Measurements from ENCODE around the gene COG5.

Gene COG5

DNA sequence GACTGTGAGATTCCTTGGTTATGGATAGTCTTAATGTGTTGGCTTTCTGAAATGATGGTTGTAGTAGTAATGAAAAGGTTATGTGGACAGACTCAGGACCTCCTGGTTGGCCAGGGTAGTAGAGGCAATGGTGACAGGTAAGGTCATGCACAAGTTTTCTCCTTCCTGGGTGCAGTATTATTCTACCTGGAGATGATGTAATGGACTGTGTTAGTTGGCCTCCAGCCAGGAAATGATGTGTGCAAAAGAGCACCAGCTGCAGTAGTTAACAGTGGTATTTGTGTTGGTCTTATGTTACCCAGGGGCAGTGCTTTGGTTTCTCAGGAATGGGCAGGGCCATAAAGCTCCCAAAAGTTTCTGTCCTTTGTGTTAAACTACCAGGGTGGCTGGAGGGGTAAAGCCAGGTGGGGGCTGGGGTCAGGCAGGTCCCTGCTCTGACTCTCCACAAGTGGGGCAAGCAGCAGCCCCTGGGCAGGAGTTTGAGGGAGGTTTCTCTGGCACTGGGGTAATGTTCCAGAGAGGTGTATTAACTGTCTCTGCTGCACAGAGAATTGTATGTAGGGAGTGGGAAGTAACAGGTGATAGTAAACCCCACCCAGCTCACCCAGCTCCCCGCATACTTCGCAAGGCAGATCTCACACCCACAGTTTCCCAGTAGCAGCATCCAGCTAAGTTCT, 57.6 kb downstream of the COG5 start:
- no peak for DNase-seq (ENCODE audit: low spot score)

DNA sequence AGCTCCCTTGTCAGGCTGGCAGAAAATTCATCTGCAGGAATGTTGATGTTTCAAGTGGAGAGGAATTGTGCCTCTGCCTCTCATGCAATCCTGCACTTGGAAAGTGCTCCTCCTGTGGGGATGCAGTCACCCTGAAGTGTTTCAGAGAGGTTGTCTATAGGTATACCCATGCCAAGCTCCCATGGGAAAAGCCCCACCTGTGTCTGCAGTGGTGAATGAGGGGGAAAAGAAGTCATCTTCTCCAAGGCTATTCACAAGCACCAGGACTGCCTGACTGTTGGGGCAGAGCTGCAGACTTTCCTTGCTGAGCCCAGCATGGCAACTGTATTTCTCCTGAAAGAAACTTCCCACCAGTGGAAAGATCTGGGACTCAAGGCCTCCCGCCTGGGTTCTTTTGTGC, 58.4 kb downstream of the COG5 start:
- DNase-seq (ENCODE audit: low spot score) = no peak

DNA sequence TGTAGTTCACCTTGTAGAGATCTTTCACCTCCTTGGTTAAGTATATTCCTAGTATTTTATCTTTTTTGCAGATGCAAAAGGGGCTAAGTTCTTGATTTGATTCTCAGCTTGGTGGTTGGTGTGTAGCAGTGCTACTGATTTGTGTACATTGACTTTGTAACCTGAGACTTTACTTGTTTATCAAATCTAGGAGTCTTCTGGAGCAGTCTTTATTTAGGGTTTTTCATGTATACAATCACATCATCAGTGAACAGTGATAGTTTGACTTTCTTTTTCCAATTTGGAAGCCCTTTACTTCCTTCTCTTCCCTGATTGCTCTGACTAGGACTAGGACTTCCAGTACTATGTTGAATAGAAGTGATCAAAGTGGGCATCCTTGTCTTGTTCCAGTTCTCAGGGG, 60.0 kb downstream of the COG5 start:
- no peak for DNase-seq (ENCODE audit: low spot score)

DNA sequence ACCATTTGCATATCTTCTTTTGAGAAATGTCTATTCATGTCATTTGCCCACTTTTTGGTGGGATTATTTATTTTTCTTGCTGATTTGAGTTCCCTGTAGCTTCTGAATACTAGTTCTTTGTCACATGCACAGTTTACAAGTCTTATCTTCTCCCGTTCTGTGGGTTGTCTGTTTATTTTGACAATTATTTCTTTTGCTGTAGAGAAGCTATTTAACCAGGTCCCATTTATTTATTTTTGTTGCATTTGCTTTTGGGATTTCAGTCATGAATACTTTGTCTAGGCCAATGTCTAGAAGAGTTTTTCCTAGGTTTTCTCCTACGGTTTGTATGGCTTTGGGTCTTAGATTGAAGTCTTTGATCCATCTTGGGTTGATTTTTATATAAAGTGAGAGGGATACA, 60.9 kb downstream of the COG5 start:
- DNase-seq (ENCODE audit: low spot score) = no peak

DNA sequence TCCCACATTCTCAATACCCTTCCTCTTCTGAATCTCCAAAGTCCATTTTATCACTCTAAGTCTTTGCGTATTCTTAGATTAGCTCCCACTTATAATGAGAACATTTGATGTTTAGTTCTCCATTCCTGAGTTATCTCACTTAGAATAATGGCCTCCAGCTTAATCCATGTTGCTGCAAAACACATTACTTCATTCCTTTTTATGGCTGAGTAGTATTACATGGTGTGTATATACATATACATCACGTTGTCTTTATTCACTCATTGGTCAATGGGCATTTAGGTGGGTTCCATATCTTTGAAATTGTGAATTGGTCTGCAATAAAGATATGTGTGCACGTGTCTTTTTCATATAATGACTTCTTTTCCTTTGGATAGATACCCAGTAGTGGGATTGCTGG, 61.6 kb downstream of the COG5 start:
- no peak for DNase-seq (ENCODE audit: low spot score)

DNA sequence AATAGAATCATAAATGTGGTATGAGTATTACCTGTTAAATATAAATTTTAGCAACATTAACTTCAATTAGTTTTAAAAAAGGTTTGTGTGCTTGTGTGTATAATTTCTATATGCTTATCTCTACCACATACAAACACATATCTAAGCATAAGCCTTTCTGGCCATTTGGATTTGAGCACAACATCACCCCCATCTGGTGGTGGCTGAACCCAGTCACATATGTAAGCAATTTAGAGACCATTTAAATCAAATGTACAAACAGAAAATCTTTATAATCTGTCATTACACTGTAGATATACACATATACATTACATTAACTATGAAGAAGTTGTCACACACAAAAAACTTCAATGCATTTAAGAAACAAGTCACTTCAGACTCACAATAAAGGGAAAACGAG, 62.1 kb downstream of the COG5 start:
- peak; percentile 16 for DNase-seq (ENCODE audit: low spot score)

DNA sequence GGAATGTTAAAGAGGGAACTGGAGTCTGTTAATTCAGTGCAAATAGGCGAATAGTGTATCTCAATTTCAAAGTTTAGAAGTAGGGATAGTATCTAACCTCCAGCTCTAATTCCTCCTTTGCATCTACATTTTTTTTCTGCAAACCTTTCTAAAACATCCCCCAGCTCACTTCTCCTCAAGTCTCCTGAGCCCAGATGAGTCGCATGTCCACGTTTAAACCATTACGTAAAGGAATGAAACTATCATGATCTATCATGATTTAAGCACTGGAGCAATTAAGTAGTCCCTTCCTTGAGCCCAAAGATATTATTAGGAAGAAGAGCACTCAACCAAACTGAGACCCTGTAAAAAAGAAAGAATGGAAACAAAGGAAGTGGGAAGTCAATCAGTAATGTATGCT, 64.0 kb downstream of the COG5 start:
- peak; percentile 18 for DNase-seq (ENCODE audit: low spot score)

DNA sequence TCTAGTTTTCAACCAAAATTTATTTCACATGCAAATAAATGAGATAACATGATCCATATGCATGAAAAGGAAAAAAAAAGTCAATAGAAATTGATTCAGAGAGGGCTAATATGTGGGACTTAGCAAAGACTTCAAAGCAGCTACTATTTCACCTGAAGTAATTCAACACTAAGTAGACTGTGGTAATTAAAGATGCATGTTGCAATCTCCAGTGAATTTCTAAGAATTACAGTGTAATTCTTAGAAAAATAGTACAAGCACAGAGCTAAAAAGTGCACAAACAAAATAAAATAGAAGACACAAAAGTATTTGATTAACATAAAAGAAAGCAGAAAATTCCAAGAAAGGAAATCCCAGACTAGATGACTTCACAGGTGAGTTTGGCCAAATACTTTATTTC, 68.2 kb downstream of the COG5 start:
- no peak for DNase-seq (ENCODE audit: low spot score)

DNA sequence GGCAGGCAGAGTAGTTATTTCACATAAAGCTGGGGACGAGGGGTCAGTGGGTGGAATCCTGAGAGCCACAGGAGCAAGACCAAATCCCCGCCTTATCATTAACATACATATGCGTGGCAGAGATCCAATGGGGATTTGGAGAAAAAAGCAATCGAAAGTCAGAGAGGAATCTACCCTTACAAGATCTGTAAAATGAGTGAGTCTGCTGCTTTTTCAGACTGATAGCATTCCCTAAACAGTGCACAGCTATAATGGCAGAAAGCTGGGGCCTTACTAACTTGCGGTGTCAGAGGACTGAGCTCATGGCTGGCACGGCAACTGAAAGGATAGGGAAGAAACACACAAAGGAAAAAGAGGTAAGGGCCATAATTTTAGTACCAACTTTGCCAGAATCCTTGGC, 68.8 kb downstream of the COG5 start:
- no peak for DNase-seq (ENCODE audit: low spot score)

DNA sequence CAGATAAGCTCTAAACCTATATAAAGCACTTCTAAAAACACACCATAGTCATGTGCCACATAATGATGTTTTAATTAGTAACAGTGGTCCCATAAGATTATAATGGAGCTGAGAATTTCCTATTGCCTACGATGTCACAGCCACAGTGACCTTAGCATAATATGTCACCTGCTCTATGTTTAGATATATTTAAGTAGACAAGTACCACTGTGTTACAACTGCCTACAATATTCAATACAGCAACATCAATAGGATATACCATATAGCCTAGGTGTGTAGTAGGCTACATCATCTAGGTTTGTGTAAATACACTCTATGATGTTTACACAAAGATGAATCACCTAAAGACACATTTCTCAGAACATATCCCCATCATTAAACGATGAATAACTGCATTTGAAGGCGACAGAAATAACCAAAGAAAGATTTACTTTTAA, 69.4 kb downstream of the COG5 start:
- no peak for DNase-seq (ENCODE audit: low spot score)

DNA sequence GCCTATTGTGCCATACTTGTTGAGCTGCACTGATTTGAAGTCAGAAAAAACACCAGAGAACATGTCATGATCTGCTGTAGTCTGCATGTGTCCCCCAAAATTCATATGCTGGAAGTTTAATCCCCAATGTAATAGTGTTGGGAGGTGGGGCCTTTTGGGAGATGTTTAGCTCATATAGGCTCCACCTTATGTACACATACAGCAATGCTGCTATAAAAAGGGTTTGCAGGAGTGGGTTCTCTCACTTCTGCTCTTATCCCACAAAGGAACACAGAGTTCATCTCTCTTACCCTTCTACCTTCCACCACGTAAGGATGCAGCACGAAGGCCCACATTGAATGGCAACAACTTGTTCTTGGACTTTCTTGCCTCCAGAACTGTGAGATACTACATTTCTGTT, 70.8 kb downstream of the COG5 start:
- DNase-seq (ENCODE audit: low spot score) = no peak

DNA sequence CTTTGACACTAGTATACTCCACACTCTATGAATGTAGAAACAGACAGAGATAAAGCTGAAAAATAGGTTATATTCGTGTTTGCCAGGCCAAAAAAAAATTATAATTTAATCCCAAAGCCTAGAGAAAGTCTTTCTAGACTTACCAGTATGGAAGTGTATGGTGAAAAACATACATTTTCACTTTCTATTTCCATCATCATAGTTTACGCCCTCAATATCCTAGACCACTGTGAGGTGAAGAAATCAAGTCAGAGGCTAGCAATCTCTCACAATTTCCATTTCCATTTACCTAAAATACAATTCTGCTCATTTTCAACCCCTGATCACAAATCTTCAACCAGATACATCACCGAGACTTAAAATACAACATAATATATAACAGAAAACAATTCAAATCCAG, 77.7 kb downstream of the COG5 start:
- DNase-seq (ENCODE audit: low spot score) = no peak

DNA sequence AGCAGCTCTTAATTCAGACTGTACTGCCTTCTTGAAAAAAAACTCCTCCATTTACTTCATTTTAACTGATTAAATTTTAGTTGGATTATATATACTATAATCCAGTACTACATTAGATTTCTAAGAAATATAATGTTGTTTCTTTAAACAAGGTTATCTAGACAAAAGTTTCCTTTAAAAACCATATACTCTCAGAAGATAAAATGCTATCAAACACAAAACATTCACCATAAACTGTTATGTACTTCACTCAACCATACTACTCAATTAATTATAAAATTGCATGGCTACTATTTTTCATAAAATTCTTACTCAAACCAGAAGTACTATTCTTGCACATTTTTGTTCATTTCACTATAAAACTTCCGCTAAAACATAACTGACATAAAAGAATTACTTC, 81.1 kb downstream of the COG5 start:
- no peak for DNase-seq (ENCODE audit: low spot score)

DNA sequence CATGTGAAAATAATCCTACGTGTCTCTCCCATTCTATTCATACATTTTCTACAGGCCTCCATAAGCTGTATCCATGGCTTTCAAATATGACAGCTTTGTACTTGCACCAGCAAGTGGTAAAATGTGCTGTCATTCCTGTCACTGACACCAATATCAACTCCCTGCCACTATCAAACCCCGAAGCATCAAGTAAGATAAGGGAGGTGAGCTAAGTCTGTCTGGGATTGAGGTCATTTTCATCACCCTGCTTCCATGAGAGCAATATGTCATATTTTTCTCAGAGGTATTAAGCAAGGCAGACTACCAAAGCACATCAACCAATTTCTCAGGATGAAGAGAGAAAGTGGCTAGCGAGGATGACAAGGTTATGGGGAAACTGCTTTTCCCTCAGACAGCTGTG, 82.8 kb downstream of the COG5 start:
- no peak for DNase-seq (ENCODE audit: low spot score)

DNA sequence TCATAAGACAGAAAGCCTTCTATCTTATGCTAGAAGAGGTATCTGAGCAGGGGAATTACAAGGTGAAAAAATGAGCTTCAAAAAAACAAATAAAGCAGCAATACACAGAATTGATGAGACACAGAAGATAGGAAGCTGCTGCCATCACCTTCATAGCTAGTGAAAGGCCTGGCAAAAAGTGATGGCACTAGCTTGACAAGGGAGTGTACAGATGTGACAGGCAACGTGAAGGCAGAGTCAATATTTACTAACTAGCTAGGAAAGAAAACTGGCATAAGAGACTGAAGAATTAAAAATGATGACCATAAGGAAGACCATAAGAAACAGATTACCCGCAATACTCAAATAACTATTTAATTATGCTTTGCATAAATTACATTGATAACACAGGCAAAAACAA, 84.4 kb downstream of the COG5 start:
- DNase-seq (ENCODE audit: low spot score) = no peak

DNA sequence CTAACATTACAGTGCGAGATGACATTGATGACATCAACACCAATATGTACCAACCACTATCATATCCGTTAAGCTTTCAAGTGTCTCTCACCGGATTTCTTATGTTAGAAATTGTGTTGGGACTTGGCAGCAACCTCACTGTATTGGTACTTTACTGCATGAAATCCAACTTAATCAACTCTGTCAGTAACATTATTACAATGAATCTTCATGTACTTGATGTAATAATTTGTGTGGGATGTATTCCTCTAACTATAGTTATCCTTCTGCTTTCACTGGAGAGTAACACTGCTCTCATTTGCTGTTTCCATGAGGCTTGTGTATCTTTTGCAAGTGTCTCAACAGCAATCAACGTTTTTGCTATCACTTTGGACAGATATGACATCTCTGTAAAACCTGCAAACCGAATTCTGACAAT, 89.6 kb downstream of the COG5 start:
- DNase-seq (ENCODE audit: low spot score) = no peak

DNA sequence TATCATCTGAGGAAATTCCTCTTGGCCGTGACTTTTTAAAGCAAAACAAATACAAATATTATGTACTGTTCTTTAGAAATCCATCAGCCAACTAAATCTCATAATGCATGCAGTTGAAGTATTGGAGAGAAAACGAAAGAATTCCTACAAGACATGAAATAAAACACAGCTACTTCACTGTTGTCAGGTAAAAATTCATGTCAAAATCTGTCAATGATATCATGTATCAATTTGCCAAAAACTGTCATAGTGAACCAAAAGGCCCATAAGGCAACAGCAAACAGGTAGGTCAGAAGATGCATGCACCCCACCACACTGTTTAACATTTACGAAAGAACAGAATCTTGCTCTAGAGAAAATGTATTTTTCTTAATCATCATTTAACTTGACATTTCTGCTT, 91.6 kb downstream of the COG5 start:
- DNase-seq (ENCODE audit: low spot score) = no peak

DNA sequence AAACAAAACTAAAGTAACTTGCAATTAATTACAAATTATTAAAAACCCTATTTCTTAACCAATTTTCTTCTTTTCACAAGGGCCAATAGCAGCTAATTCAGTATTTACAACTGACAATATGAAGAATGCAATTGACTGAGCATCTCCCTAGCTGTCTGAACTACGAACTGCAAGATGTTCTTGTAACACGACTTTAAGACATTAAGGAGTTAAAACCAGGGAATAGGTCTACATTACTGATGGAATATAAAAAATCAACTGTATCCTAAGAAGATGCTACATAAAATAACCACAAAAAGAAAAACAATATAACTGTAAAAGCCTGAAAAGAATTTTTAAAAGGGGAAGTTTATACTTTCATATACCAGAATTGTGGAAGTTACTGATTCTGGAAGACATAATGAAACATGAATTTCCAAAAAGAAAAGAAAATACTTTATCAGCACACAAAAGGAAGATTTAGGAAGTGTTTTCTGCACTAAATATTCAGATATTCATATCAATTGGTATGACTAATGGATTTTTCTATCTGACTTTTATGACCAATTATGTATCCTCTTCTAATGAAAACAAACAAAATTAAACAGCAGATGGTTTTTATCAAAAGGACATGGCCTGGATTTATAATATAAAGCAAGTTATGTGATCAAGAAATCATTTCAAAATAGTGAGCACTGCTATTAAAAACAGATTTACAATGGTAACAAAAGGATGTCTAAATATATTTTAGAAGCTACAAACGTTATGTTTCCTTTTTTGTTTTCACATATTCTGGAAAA, 92.2 kb downstream of the COG5 start:
- DNase-seq (ENCODE audit: low spot score) = no peak

DNA sequence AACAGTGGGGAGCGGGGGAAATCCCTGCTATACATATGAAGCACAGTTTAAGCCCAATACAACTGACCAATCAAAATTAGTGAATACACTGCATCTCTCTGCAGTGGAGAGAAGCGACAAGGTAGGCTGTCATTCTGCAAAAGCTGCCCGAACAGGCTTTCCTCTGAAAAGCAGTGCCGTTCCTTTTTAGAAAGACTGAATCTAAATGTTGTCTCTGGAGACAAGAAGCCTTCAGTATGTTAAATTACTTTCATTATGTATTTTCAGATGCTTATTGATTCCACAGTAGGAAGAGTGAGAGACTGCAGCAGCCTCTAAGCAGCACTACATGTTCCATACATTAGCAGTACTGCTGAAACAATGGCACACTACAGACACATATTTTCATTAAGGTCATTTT, 93.8 kb downstream of the COG5 start, which contains the start of gene GPR22:
Gene GPR22 (plus strand): TSS at position 129 of the 400 bp plus-strand sequence. CDS start 4,004 bp downstream, outside the sequence.
- DNase-seq (ENCODE audit: low spot score) = no peak

DNA sequence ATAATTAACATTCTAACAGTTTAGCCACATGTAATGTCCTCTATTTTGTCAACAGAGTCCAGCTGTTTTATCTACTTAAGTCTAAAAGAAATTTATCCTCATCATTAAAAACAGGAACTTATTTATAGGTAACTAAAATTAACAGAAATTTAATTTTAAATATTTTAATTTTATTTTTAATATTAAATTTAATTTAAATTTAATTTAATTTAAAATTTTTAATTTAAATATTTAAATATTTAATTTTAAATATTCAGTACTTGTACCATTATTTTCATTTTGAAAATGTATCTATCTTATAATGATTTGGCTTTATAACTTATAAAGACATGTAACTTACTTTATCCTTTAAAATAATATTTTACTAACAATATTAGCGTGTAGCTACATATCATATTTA, 94.9 kb downstream of the COG5 start:
- DNase-seq (ENCODE audit: low spot score) = no peak

DNA sequence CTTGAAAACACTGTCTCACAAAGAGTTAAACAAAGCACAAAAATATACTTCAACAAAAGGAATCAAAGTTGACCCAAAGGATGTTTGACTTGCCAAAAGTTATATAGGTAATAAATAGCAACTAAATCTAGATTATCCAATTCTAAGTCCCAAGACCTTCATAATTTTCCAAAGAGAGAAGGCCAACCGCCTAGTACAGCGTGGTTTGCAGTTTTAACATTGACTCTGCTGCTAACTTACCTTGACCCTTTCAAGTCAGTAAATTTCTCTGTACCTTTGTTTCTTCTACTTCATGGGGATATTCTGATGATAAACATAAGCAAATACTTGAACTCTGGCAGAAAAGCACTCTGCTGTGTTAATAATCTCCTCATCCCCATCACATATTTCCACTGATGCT, 95.7 kb downstream of the COG5 start:
- no peak for DNase-seq (ENCODE audit: low spot score)

DNA sequence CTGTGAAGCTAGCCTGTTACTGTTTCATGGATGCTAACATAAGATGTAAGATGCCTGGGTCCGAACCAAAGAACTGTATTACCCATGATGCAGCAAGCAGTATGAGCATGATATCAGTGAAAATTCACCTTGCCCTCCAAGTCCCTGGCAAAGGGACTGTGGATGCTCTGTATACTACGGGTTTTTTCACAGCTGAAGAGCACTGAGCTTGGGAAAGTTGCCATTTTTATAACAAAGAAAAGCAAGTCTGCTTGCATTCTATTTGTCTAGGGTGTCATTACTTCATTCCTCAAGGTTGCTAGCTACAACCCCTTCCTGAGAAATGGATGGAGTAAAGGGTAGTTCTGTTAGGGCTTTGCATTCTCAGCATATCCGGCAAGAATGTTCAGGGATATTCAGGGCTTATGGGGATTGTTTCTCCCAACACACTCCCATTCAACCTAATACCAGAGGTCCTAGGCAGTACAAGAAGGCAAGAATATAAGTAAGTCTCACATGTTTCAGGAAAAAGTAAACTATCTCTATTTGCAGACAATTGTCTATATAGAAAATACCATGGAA, 99.0 kb downstream of the COG5 start:
- no peak for DNase-seq (ENCODE audit: low spot score)

All from AG08395 (cell line).